GM12891 (cell line): Measurements from ENCODE around the gene LAMA5.

Experiments
- POLR2A ChIP-seq: IDR thresholded peaks from 2 replicates; pipeline ENCODE4 v1.6.1; 2011; ENCODE audit warnings: low read depth, low read length, control low read depth
- POLR2AphosphoS5 ChIP-seq: IDR thresholded peaks from 2 replicates; pipeline ENCODE4 v1.6.1; 2011; ENCODE audit warnings: low read depth, low read length, control low read depth

- TF ChIP-seq POLR2A: no peak
- TF ChIP-seq POLR2AphosphoS5: no peak
These were observed 43.8 kb upstream of the LAMA5 start for GRCh38 chr20:62410746-62411478.
